Measurements from ENCODE around the gene TAT. TPM values are rescaled to one million over a fixed set of nuclear protein-coding genes. Genes with fewer than 3 reads are reported as not detected.

Gene TAT
- total RNA-seq, 1 donor from 2014 or later: not detected

GRCh38 chr16:71557299-71557698 is 19.6 kb downstream of the TAT start:
- DNase-seq (ENCODE audit: missing footprints): no peak

GRCh38 chr16:71555230-71555891 is 21.5 kb downstream of the TAT start:
- ATAC-seq (no peak), DNase-seq (ENCODE audit: missing footprints) (no peak)
- intact Hi-C loops (cut with DNase I): no loop called here

More at GRCh38 chr16:71557299-71557698, 19.6 kb downstream of the TAT start:
- ATAC-seq: no peak
- intact Hi-C loops (cut with DNase I): no loop called here

- intact Hi-C loops (cut with DNase I): no loop called here
- ATAC-seq: no peak
- no peak for DNase-seq (ENCODE audit: missing footprints)
Measured at GRCh38 chr16:71552698-71553503, 24.0 kb downstream of the TAT start.

- DNase-seq (ENCODE audit: missing footprints): no peak
- intact Hi-C loops (cut with DNase I): no loop called here
- ATAC-seq: no peak
Measured at GRCh38 chr16:71547168-71547567, 29.7 kb downstream of the TAT start.

GRCh38 chr16:71542377-71542776 is 34.5 kb downstream of the TAT start:
- no peak for ATAC-seq
- DNase-seq (ENCODE audit: missing footprints): no peak
- intact Hi-C loops (cut with DNase I): no loop called here

- DNase-seq (ENCODE audit: missing footprints) (no peak), ATAC-seq (no peak)
- intact Hi-C loops (cut with DNase I): no loop called here
Measured at GRCh38 chr16:71537643-71538042, 39.2 kb downstream of the TAT start.

- DNase-seq (ENCODE audit: missing footprints): no peak
- ATAC-seq: no peak
- intact Hi-C loops (cut with DNase I): no loop called here
Measured at GRCh38 chr16:71536752-71537499, 40.0 kb downstream of the TAT start.

GRCh38 chr16:71532366-71532765 is 44.5 kb downstream of the TAT start:
- DNase-seq (ENCODE audit: missing footprints): no peak

GRCh38 chr16:71528863-71529262 is 48.0 kb downstream of the TAT start:
- no peak for ATAC-seq
- DNase-seq (ENCODE audit: missing footprints): no peak
- intact Hi-C loops (cut with DNase I): no loop called here

More at GRCh38 chr16:71532366-71532765, 44.5 kb downstream of the TAT start:
- intact Hi-C loops (cut with DNase I): no loop called here
- ATAC-seq: no peak

- DNase-seq (ENCODE audit: missing footprints) (no peak), ATAC-seq (no peak)
- intact Hi-C loops (cut with DNase I): no loop called here
Measured at GRCh38 chr16:71528257-71528656, 48.6 kb downstream of the TAT start.

- intact Hi-C loops (cut with DNase I): no loop called here
- DNase-seq (ENCODE audit: missing footprints): no peak
- ATAC-seq: no peak
Measured at GRCh38 chr16:71526111-71526631, 50.7 kb downstream of the TAT start, which contains the start of gene CHST4. Gene CHST4 (plus strand): TSS chr16:71526426. CDS start chr16:71536678, 10,252 bp downstream.

- intact Hi-C loops (cut with DNase I): no loop called here
- no peak for ATAC-seq
- DNase-seq (ENCODE audit: missing footprints): no peak
Measured at GRCh38 chr16:71524566-71525553, 52.0 kb downstream of the TAT start.

- ATAC-seq (no peak), DNase-seq (ENCODE audit: missing footprints) (no peak)
- intact Hi-C loops (cut with DNase I): no loop called here
Measured at GRCh38 chr16:71520550-71520949, 56.3 kb downstream of the TAT start.

Other genes with a start within 250 kb of the TAT start
- gene CALB2, start 218.4 kb downstream of the TAT start, total RNA-seq: 1.7 TPM
- gene TLE7, start 135.0 kb downstream of the TAT start, total RNA-seq: not detected
- 5.9 TPM for gene ZNF23, start 114.8 kb downstream of the TAT start, total RNA-seq
- gene ZNF19, start 87.8 kb downstream of the TAT start, total RNA-seq: 1.9 TPM
- not detected for gene CHST4, start 50.7 kb downstream of the TAT start, total RNA-seq
- gene MARVELD3, start 49.1 kb upstream of the TAT start, total RNA-seq: not detected
- gene PHLPP2, start 147.6 kb upstream of the TAT start, total RNA-seq: 2.1 TPM
- gene AP1G1, start 231.7 kb upstream of the TAT start, total RNA-seq: 28.1 TPM

All from Right ventricle myocardium inferior (tissue), 1 donor.